GM21723 (cell line): ENCODE measurements around the gene HOXD4.

ENCODE experiments used
- ATAC-seq: cut with Tn5 transposase; IDR thresholded peaks from one replicate; pipeline ENCODE4 v1.9.1; 2021; ENCODE audit warnings: mild to moderate bottlenecking, moderate library complexity; ENCODE audit not compliant: unreplicated experiment

The HOXD4 gene

DNA sequence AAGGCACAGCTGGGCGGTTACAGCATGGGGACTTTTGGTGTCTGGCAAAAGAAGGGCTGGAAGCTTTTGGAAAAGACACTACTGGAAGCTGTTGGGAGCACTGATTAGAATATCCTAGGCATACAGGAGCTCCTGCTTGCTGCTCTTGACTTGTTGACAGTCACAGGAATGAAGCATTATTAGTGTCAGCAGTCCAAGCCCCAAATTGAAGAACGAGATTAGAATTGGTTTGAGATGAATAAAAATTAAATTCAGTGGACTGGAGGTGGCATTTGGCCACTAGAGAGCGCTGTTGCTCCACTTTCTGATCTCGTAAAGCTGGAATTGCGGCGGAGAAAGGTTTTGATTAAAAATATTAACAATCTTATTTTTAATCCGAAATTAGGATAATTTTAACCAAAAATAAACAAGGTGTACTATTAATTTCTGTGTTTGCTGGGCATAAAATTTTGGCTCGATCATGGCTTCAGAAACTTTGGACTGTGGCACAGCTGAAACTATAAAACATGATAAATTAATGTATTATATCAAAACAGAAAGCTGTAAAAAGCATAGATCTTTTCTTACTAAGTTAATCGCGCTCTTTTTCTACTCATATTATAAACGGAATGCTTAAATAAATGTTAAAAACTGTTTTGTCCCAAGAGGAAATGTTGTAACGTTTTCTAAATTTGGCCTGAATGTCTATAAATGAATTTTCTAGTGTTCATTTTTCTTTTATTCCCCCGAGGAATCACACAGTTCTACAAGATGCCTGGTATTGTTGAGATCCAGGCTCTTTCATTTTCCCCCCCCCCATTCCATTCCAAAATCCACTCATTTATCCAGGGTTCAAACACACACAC, 24.2 kb upstream of the HOXD4 start:
- no peak for ATAC-seq

- ATAC-seq, result no peak
Observed at GRCh38 chr2:176127774-176128072, 23.6 kb upstream of the HOXD4 start.

DNA sequence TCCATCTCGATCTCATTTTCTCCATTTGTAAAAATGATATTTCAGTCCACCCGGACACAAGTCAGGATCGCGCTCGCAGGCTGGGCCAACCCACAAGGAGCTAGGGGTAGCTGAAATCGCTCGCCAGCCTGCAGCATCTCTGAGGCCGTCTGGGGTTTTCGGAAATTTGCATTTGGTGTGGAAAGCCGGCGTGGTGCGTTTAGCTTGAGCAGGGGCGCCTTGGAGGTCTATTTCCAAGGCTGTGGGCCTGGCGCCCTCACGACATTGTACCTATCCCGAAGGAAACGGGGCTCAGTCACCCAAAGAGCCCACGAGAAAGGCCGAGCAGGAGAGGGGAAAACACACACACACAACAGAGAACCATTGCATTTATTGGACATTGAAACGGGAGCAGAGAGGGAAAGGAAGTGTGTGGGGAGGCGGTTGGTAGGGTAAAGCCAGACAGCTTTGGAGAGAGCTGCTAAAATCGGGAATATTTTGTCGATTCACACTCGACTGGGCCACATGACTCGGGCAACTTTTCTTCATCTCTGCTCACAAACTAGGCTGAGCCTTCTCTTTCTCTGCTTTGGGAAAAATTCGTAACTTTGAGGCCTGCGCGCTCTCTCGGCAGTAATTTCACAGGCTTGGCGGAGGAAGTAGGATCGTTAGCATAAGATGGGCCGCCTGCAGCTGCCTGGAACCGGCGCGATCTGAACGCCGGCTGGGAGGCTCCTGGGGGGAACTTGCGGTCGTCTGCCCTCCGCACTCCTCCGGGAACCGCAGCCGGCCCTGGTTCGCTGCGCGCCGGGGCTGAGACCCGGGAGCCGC, 23.0 kb upstream of the HOXD4 start:
- no peak for ATAC-seq

DNA sequence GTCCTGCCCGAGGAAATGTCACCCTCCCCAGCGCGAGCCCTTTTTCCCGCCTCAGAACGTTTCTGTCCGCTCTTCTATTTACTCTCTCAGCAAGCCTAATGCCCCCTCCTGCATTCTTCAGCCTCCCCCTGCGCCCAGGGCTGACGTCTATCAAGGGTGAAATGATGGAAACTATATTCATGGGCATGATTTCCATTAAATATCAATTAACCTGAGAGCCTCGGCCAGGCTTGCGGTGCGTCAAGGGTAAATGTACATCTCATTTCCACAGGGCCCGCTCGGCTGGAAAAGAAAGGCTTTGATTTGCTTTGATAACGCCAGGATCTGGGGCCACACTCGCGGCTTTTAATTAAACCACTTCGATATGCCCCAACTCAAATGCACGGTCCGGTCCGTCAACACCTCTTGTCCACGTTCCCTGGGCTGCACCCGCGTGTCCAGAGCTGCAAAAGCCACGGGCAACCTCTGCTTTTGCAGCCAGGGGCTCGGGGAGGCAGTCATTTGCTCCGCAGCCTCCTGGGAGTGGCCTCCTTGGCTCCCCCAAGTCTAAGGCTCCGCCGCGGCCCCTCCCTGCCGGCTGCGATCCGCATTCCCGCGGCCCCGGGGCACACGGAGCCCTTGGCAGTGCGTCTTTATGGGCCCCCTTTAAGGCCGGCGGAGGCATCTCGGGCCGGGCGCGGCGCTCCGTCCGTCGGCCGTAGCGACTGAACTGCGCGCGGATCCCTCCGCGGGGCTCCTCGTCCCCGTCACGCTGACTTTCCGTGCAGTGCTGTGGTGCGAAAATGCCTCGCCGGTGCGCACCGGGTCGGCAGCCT, 22.2 kb upstream of the HOXD4 start, which contains the start of gene HOXD8:
TSS of gene HOXD8 (plus strand) at position 724 of the 815 bp plus-strand sequence. CDS start 662 bp downstream, outside the sequence.
- ATAC-seq, result no peak

GRCh38 chr2:176129813-176130146, 21.6 kb upstream of the HOXD4 start:
- no peak for ATAC-seq

DNA sequence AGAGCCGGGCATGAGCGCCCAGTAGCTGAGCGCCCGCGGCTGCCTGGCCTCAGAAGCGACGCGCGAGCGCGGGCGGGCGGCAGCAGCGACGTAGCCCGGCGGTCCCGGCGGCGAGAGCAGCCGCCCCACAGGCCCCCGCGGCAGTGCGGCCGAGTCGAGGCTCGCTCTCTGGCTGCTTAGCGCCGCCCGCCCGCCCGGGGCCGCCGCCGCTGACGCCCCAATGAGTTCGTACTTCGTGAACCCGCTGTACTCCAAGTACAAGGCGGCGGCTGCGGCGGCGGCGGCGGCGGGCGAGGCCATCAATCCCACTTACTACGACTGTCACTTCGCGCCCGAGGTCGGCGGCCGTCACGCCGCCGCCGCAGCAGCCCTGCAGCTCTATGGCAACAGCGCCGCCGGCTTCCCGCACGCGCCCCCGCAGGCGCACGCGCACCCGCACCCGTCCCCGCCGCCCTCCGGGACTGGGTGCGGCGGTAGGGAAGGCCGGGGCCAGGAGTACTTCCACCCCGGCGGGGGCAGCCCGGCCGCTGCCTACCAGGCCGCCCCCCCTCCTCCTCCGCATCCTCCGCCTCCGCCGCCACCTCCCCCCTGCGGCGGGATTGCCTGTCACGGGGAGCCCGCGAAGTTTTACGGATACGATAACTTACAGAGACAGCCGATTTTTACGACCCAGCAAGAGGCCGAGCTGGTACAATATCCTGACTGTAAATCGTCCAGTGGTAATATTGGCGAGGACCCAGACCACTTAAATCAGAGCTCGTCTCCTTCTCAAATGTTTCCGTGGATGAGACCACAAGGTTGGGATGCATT, 21.0 kb upstream of the HOXD4 start:
- no peak for ATAC-seq

- ATAC-seq, result no peak
Observed at GRCh38 chr2:176130957-176131847, 20.1 kb upstream of the HOXD4 start.

DNA sequence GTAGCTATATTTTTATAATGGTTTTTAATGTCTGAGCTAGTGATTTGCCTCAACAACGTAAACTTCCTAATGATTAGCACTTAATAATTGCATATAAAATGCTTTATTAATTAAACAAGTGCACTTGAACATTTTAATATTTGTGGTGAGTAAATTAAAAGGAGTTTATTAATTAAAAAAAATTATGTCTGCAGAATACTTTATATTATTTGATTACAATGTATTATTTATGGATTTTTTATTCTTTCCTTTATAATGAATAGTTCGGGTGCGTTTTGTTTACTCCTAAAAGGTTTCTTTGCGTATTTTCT, 19.5 kb upstream of the HOXD4 start:
- ATAC-seq, result no peak

GRCh38 chr2:176132205-176133171, 18.9 kb upstream of the HOXD4 start:
- ATAC-seq, result no peak

DNA sequence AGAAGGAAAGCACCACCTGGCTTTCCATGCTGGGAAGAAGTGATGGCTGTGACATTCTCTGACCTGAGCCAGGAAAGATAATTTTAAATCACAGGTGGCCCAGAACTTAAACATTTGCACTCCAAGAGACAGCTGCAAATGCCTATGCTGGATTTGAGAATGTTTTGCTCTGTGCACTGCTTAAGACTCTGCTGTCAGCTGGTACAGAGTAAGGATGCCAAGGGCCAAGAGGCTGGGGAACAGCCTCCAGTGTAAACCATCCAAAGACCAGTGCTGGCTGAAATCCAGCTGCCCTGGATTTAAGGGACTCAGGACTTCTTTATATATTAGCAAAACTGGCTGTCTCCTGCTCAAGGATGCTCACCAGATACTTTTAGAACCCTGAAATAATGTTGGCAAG, 18.0 kb upstream of the HOXD4 start:
- no peak for ATAC-seq

DNA sequence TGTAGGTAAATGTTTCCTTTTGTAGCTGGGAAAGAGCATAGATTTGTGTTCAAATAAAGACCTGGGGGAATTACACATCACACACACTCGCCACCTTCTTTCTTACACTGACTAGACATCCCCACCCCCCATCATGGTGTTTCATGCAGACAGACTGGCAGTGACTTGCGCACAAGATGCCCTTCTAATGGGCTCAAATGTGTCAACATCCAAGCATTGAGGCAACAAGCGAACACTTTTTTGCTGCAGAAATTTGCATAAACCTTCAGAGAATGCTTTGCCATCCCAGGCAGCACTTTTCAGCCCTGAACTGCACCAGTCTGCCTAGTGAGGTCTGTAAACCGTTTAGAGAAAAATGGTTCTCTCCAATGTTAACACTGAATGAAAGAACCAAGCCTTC, 17.3 kb upstream of the HOXD4 start:
- ATAC-seq, result no peak

- ATAC-seq, result no peak
Observed at GRCh38 chr2:176135035-176135440, 16.3 kb upstream of the HOXD4 start.

DNA sequence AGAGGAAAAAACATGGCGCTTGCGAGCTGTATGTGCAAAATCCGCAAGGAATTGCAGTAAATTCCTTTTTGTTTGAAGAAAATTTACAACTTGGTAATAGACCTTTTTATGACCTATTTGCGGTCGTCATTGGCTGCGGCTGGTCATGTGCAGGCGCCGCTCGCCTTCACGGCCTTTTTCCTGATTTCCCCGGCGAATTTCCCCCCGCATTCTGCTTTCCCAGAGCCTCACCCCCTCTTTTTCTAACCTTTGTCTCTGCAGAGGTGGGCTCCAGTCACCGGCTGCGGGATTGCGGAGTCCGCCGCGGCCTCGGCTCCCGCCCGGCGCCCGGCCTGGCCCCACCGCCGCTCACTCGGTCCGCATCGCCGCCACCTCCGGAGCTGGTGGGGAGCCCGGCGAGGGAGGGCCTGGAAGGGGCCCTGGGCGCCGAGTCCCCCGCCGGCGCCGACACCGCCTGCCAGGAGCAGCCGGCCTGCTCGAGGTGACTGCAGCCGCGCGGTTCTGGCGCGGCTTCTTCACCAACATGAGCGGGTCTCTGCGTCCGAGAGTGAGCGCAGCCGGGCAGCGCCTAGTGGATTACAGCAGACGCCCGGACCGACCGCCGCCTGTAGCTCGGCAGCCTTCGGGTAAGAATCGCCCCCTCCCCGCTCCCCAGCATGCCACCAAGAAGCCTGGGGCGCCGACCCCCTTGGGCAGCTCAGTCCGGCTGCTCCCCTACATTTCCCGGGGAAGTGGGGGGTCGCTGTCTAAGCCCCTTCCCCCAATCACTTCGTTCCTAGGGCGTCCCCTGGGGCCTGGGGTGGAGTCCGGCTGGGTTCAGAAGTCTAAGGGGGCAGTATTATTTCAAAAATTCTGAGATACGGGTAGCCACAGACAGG, 14.7 kb upstream of the HOXD4 start:
- no peak for ATAC-seq

DNA sequence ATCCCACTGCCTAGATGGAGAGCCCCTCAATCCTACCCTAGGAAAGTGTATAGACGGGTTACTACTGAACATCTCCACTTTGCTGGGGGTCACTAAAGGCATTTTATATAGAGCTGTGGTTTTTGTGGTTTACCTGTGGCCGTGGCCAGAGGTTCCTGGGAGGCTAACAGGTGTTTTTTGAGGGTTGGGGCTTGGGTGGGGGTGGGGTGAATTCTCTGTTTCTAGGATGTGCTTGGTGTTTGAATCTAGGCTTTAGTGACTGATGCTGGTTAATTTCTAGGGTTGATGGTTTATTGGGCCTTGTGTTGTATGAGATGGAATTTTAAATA, 14.1 kb upstream of the HOXD4 start:
- no peak for ATAC-seq

DNA sequence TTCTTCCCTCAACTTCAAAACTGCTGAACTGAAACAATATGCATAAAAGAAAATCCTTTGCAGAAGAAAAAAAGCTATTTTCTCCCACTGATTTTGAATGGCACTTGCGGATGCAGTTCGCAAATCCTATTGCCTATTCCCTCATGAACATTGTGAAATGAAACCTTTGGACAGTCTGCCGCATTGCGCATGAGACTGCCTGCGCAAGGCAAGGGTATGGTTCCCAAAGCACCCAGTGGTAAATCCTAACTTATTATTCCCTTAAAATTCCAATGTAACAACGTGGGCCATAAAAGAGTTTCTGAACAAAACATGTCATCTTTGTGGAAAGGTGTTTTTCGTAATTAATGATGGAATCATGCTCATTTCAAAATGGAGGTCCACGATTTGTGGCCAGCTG, 13.4 kb upstream of the HOXD4 start:
- ATAC-seq, result no peak

DNA sequence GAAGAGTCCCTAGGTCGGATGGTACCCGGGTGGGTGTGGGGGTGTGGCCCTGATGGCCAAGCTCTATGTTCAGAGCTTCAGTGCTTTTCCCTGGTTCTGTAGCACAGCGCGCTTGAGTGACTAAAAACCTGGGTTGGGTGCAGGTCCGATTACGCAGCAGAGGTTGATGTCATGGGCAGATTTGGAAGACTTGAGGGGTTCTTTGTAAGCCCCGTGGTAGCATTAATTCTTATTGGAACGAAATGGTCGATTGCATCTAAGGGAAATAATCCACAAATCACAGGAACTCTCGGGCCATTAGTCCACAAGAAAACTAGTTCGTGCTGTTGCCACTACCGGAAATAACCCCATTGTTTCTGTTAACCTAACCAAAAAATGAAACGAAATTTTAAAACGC, 12.8 kb upstream of the HOXD4 start:
- ATAC-seq, result no peak

DNA sequence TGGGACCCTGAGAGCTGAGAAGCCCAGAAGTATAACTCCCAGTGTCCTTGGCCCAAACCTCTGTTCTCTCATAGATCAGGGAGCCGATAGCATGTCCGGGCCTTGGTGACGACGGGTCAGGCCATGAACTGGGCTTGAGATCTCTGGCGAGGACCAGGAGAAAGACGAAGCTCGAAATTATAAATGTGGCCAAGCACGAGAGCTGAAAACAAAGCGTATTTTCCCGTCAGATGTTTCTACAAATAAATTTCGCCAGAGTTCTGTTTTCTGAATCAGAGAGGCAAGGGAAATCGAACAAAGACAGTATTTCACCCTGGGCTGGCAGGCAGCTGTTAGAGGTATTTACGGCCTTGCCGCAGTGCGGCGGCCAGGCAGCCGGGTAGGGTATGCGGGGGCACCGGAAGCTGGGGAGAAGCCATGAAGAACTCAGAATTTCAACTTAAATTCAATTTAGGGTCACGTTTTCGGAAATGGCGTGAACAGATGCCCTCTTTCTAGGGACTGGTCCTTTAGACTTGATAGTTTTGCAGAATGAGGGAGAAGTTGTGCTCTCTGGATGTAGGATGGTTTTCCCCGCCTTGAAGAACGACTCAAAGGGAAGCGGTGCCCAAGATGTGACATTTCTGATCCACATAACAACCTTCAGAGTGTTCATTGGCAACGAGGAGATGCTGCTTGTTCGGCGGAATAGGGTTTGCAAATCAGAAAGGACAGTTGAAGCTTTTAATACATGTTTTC, 12.3 kb upstream of the HOXD4 start:
- ATAC-seq, result no peak
